SW480 (cell line): ENCODE results near the gene SPAG6.
"Not testable (repeated sequence)": the region's sequence is repeated elsewhere in the genome, so short reads cannot be mapped to it uniquely, and the experiment has no call there.

ENCODE experiments used
- DNase-seq: peaks from one replicate; pipeline ENCODE4 v3.0.0-alpha.2; 2016; ENCODE audit warnings: low spot score

The SPAG6 gene

GRCh38 chr10:22345301-22346095, at the start of gene SPAG6:
TSS of gene SPAG6 (plus strand) at chr10:22345496. CDS start at chr10:22345612, 116 bp downstream.
- no peak for DNase-seq

- DNase-seq, result no peak
Measured at GRCh38 chr10:22301193-22301592, 44.1 kb upstream of the SPAG6 start.

- no peak for DNase-seq
Measured at GRCh38 chr10:22303461-22303860, 41.8 kb upstream of the SPAG6 start.

- no peak for DNase-seq
Measured at GRCh38 chr10:22305721-22306120, 39.6 kb upstream of the SPAG6 start.

- DNase-seq, result no peak
Measured at GRCh38 chr10:22308390-22308789, 36.9 kb upstream of the SPAG6 start.

GRCh38 chr10:22309180-22310000, 35.9 kb upstream of the SPAG6 start:
- DNase-seq, result no peak

GRCh38 chr10:22310012-22310411, 35.3 kb upstream of the SPAG6 start:
- not testable (repeated sequence) for DNase-seq

GRCh38 chr10:22310928-22311327, 34.4 kb upstream of the SPAG6 start:
- no peak for DNase-seq

- DNase-seq, result no peak
Measured at GRCh38 chr10:22314852-22315251, 30.4 kb upstream of the SPAG6 start.

- DNase-seq, result no peak
Measured at GRCh38 chr10:22315455-22316285, 29.6 kb upstream of the SPAG6 start.

GRCh38 chr10:22316286-22317075, 28.8 kb upstream of the SPAG6 start, which contains the start of gene COMMD3:
TSS of gene COMMD3 (plus strand) at chr10:22316388. CDS start at chr10:22316418, 30 bp downstream.
- DNase-seq, result peak; percentile 70

- DNase-seq, result no peak
Measured at GRCh38 chr10:22317076-22317370, 28.3 kb upstream of the SPAG6 start.

- no peak for DNase-seq
Measured at GRCh38 chr10:22317771-22318565, 27.3 kb upstream of the SPAG6 start.

- no peak for DNase-seq
Measured at GRCh38 chr10:22318772-22319171, 26.5 kb upstream of the SPAG6 start.

- DNase-seq, result no peak
Measured at GRCh38 chr10:22319547-22319979, 25.7 kb upstream of the SPAG6 start.

- peak; percentile 13 for DNase-seq
Measured at GRCh38 chr10:22319980-22320558, 25.2 kb upstream of the SPAG6 start.

- peak; percentile 74 for DNase-seq
Measured at GRCh38 chr10:22320591-22321155, 24.6 kb upstream of the SPAG6 start, which contains the start of gene BMI1. TSS of gene BMI1 (plus strand) at chr10:22321099. CDS start at chr10:22326450, 5,351 bp downstream.

GRCh38 chr10:22321156-22321923, 24.0 kb upstream of the SPAG6 start:
- DNase-seq, result peak; percentile 64
